HL-60/S4 treated with retinoic acid at 250 ng/mL for 4 days and 3 days (cell line): ENCODE results near the gene COL16A1.
"Not testable (repeated sequence)": the region's sequence is repeated elsewhere in the genome, so short reads cannot be mapped to it uniquely, and the experiment has no call there.

Experiments
- in situ Hi-C: fragments of 300-500 bp; cut with MboI; formaldehyde crosslinking; loops from 2 replicates; pipeline ENCODE4 v1.7.0; 2022; ENCODE audit warnings: low sequenced_read_pairs

Gene COL16A1

DNA sequence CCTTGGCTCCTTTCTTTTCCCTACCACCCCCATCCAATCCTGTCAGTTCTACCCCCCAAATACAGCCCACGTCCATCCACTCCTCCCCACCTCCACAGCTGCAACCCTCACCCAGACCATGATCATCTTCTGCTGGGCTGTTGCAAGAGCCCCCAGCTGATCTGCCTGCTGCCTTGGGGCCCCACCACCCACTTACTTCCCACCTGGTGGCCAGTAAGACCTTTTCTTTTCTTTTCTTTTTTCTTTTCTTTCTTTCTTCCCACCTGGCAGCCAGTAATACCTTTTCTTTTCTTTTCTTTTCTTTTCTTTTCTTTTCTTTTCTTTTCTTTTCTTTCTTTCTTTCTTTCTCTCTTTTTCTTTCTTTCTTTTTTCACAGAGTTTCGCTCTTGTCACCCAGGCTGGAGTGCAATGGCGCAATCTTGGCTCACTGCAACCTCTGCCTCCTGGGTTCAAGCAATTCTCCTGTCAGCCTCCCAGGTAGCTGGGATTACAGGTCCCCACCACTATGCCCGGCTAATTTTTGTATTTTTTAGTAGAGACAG, 3.3 kb upstream of the COL16A1 start:
- in situ Hi-C loops: not testable (repeated sequence)

GRCh38 chr1:31706384-31707058, 2.7 kb upstream of the COL16A1 start:
- in situ Hi-C loops: no loop called here

DNA sequence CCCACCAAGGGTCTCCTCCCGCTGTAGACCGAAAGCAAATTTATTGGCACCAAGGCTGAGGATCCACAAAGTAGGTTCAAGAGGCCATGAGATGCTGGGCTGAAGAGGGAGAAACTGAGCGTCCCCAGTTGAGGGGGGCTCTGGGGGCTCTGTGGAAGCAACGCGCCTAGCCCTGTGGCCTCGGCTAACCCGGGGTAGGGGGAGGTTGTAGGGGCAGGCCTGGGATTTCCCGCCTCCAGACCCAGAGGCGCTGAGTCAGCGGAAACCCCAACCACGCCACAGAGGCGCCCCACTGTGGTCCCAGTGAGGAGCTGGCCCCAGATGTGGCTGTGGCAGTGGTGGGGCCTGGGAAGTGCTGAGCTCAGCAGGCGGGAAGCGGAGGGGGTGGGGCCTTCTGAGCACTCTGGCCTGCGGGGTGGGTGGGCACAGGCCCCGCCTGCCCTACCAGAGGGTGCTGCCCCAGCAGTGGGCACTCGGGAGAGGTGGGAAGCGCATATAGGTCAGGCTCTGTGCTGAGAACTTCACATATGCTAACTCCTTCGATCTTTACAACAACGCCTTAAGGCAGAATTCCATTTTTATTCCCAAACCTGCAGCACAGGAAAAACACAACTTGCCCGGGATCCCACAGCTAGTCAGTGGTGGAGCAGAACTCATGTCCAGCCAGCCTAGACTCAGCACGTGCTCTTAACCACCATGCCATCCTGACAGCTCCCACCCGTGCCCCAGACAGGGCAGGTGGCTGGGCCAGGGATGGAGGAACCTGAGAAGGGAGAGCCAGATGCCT, 1.5 kb upstream of the COL16A1 start:
- in situ Hi-C loops: no loop called here

- in situ Hi-C loops: no loop called here
Observed at GRCh38 chr1:31704271-31705079, 658 bp upstream of the COL16A1 start.

GRCh38 chr1:31702836-31703404, 897 bp downstream of the COL16A1 start:
- in situ Hi-C loops: no loop called here

DNA sequence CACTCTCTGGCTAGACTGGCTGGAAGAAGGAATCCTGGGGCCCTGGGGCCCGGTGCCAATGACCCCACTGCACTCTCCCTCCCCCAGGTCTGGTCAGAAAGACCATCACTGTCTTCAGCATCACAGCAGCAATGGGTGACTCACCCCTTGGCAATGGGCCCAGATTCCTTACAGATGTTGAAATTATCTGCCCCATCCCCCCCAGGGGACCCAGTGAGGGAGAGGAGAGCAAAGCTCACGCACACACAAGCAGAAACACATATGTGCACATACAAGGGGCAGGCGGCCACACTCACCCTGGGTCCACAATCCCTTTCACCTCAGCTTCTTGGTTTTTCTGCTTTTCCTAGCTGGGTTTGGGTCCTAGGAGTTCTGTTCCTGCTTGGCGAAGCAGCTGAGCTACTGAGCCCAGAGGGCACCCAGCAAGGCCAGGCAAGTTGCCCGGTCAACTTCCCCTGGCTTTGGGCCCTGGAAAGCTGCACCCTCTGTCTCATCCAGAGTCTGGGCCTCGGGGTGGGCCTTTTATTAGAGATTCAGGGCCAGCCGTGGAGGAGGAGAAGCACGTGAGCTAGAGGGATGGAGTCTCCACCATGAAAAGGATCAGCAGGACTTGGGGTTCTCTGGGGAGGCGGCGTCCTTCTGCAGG, 2.6 kb downstream of the COL16A1 start:
- in situ Hi-C loops: no loop called here

GRCh38 chr1:31700468-31701090, 3.2 kb downstream of the COL16A1 start:
- in situ Hi-C loops: no loop called here

DNA sequence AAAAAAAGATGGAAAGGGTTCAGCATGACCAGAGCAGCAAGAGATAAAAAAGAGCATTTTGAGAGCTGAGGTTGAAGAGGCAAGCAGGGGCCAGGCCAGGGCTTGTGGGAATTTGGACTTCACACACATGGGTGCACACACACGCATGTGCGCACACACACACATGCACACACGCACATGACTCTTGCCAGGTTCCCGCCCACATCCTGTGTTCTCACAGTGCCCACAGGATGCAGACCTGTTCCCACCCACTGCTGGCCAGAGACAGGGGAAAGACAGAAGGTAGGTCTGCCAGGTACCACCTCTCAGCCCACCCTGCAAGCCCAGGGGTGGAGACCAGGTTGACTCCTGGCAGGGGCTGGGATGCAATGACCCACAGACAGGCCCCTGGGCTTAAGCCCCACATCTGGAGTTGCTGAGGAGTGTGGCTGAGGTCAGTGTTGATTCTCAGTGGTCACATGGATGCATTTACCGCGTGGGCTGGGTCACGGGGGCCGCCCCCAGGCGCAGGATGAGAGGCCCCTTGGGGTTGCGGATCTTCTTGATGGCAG, 4.4 kb downstream of the COL16A1 start:
- in situ Hi-C loops: no loop called here

GRCh38 chr1:31697369-31697984, 6.3 kb downstream of the COL16A1 start:
- in situ Hi-C loops: no loop called here

- in situ Hi-C loops: no loop called here
Observed at GRCh38 chr1:31696242-31696641, 7.6 kb downstream of the COL16A1 start.

GRCh38 chr1:31695327-31695726, 8.5 kb downstream of the COL16A1 start:
- in situ Hi-C loops: no loop called here

DNA sequence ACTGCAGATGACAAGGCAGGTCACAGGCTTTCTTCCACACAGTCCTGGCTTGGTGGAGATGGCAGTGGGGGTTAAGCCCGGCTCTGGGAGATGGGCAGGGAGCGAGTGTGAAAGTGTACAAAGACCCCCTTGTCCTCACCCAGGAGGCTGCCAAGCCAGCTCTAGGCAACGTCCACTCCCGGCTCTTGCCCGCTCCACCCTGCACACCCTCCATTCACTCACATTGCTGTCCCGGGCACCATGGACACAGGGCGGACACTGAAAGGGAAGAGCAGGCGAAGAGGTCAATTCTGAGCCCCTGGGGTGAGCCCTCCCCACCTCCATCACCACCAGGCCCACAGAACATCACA, 8.9 kb downstream of the COL16A1 start:
- in situ Hi-C loops: no loop called here

DNA sequence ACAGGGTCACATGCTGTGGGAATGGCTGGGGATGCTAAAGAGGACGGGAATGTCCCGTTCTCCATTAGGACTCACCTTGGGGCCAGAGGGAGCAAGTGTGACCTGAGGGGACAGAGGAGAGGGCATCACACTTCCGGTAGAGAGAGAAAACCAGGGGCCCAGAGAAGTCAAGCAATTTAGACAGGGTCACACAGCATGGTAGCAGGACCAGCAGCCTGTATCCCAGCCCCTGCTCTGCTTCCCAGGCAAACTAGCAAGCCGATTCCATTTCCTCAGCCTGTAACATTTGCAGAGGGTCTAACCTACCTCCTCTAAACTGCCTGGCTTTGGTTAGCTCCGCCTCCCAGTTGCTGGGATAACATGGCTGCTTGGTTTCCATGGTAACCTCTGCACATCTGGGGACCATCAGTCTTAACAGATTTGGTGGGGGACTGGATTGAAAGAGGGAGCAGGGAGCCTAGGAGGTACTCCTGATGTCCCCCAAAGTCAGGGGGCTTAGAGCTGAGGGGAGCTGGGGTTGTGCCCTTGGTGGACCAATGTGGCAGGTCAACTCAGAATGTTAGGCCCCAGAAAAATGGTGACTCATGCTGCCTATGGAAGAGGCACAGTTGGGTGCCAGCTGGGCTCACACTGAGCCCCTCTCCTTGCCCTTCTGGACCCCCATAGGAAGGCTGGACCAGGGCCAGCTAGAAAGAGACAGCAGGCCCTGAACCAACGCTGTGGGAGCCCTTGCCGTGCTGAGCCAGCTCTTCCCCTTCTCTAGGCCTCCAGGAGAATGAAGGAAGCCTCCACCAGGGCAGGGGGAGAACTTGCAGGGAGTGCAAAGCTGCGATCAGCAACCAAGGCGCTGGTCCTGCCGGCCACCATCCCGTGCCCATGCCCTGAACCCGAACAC, 9.5 kb downstream of the COL16A1 start:
- in situ Hi-C loops: no loop called here

DNA sequence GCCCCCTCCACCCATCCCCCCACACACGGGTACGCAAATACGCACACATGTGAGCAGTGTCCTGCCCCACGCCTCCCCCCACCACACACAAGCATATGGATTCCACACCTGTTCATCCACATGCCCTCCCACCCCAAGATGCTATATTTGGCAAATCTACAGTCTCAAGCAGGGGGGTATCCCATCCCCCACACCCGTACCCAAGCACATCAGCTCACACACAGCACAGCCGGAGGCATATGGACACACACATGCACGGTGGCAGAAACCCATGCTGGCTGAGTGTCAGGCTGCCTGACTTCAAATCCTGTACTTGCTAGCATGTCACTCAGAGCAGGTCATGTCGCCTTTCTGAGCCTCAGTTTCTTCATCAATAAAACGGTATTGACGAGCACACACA, 10.6 kb downstream of the COL16A1 start:
- in situ Hi-C loops: no loop called here

DNA sequence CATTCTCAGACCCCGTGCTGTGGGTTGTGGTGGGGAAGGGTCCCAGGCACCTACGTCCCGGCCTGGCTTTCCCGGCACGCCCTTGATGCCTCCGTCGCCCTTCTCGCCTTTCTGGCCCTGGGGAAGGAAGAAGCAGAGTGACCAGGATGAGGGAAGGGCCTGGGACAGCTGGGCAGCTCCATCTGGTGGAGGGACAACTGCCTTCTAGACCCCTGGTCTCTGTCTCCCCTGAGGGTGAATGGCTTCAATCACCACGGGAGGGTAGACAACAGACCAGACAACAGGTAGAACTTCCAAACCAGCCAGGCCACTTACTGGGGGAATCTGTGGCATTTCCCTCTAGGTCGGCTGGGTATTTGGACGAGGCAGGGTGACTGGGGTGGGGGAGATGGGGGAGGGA, 11.9 kb downstream of the COL16A1 start:
- in situ Hi-C loops: no loop called here

GRCh38 chr1:31691446-31691845, 12.4 kb downstream of the COL16A1 start:
- in situ Hi-C loops: no loop called here

DNA sequence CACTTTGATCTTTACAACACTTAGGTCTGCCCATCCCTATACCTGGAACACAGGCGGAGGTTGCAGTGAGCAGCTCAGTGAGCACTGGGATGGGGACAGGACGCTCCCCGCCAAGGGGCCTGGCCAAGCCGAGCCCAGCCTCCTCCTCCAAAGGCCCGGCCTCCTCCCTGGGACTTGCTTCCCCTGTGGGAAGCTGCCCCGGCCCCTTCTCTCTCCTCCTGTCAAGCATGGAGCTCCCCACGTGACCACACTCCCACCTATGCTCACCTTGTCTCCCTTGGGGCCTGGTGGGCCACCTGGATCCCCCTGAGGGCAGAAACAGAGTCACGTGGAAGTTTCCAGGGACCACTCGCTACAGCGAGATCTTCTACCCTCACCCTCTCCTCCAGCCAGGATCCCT, 12.9 kb downstream of the COL16A1 start:
- in situ Hi-C loops: no loop called here

GRCh38 chr1:31689854-31690253, 14.0 kb downstream of the COL16A1 start:
- in situ Hi-C loops: no loop called here
